ENCODE results near the gene SERPINA12.

The SERPINA12 gene

GRCh38 chr14:94501588-94502516, 7.4 kb downstream of the SERPINA12 start:
- no peaks in the 10 kb centered on the region for H3K4me1 ChIP-seq (ENCODE audit: control insufficient read depth, insufficient read depth, low read length)
- peaks cover 1% of the 10 kb centered on the region for H3K36me3 ChIP-seq (ENCODE audit: control insufficient read depth, insufficient read depth, low read length)
- no peak overlapping the region for H3K9ac ChIP-seq (ENCODE audit: low read length)
- H3K27me3 ChIP-seq (ENCODE audit: control insufficient read depth, insufficient read depth, low read length) = no peaks in the 10 kb centered on the region
- H3K27ac ChIP-seq (ENCODE audit: low read depth, low read length) = no peak overlapping the region
- no peak overlapping the region for H3K4me3 ChIP-seq (ENCODE audit: low read length)

GRCh38 chr14:94500264-94500663, 9.0 kb downstream of the SERPINA12 start:
- Histone ChIP-seq H3K27me3 (ENCODE audit: control insufficient read depth, insufficient read depth, low read length) (no peaks in the 10 kb centered on the region), H3K4me1 (ENCODE audit: control insufficient read depth, insufficient read depth, low read length) (no peaks in the 10 kb centered on the region), H3K27ac (ENCODE audit: low read depth, low read length) (no peak overlapping the region), H3K4me3 (ENCODE audit: low read length) (no peak overlapping the region), H3K9ac (ENCODE audit: low read length) (no peak overlapping the region), H3K36me3 (ENCODE audit: control insufficient read depth, insufficient read depth, low read length) (no peaks in the 10 kb centered on the region)

GRCh38 chr14:94499673-94500072, 9.6 kb downstream of the SERPINA12 start:
- Histone ChIP-seq H3K36me3 (ENCODE audit: control insufficient read depth, insufficient read depth, low read length) (no peaks in the 10 kb centered on the region), H3K9ac (ENCODE audit: low read length) (no peak overlapping the region), H3K4me1 (ENCODE audit: control insufficient read depth, insufficient read depth, low read length) (no peaks in the 10 kb centered on the region), H3K4me3 (ENCODE audit: low read length) (no peak overlapping the region), H3K27ac (ENCODE audit: low read depth, low read length) (no peak overlapping the region), H3K27me3 (ENCODE audit: control insufficient read depth, insufficient read depth, low read length) (no peaks in the 10 kb centered on the region)

- H3K36me3 ChIP-seq (ENCODE audit: control insufficient read depth, insufficient read depth, low read length) = no peaks in the 10 kb centered on the region
Measured at GRCh38 chr14:94498215-94498614, 11.1 kb downstream of the SERPINA12 start.

GRCh38 chr14:94494085-94494484, 15.2 kb downstream of the SERPINA12 start:
- no peak overlapping the region for H3K4me3 ChIP-seq (ENCODE audit: low read length)
- H3K36me3 ChIP-seq (ENCODE audit: control insufficient read depth, insufficient read depth, low read length) = no peaks in the 10 kb centered on the region
- H3K27me3 ChIP-seq (ENCODE audit: control insufficient read depth, insufficient read depth, low read length) = no peaks in the 10 kb centered on the region
- no peak overlapping the region for H3K9ac ChIP-seq (ENCODE audit: low read length)
- no peak overlapping the region for H3K27ac ChIP-seq (ENCODE audit: low read depth, low read length)
- no peaks in the 10 kb centered on the region for H3K4me1 ChIP-seq (ENCODE audit: control insufficient read depth, insufficient read depth, low read length)

More at GRCh38 chr14:94498215-94498614, 11.1 kb downstream of the SERPINA12 start:
- no peak overlapping the region for H3K27ac ChIP-seq (ENCODE audit: low read depth, low read length)
- no peak overlapping the region for H3K9ac ChIP-seq (ENCODE audit: low read length)
- H3K27me3 ChIP-seq (ENCODE audit: control insufficient read depth, insufficient read depth, low read length) = no peaks in the 10 kb centered on the region
- no peak overlapping the region for H3K4me3 ChIP-seq (ENCODE audit: low read length)
- H3K4me1 ChIP-seq (ENCODE audit: control insufficient read depth, insufficient read depth, low read length) = no peaks in the 10 kb centered on the region

- H3K4me1 ChIP-seq (ENCODE audit: control insufficient read depth, insufficient read depth, low read length) = no peaks in the 10 kb centered on the region
- no peaks in the 10 kb centered on the region for H3K27me3 ChIP-seq (ENCODE audit: control insufficient read depth, insufficient read depth, low read length)
- H3K4me3 ChIP-seq (ENCODE audit: low read length) = no peak overlapping the region
- H3K27ac ChIP-seq (ENCODE audit: low read depth, low read length) = no peak overlapping the region
- no peaks in the 10 kb centered on the region for H3K36me3 ChIP-seq (ENCODE audit: control insufficient read depth, insufficient read depth, low read length)
- no peak overlapping the region for H3K9ac ChIP-seq (ENCODE audit: low read length)
Measured at GRCh38 chr14:94491511-94491910, 17.8 kb downstream of the SERPINA12 start.

- Histone ChIP-seq H3K9ac (ENCODE audit: low read length) (no peak overlapping the region), H3K4me3 (ENCODE audit: low read length) (no peak overlapping the region), H3K36me3 (ENCODE audit: control insufficient read depth, insufficient read depth, low read length) (no peaks in the 10 kb centered on the region), H3K27me3 (ENCODE audit: control insufficient read depth, insufficient read depth, low read length) (peaks cover 2% of the 10 kb centered on the region), H3K27ac (ENCODE audit: low read depth, low read length) (no peak overlapping the region), H3K4me1 (ENCODE audit: control insufficient read depth, insufficient read depth, low read length) (peaks cover 2% of the 10 kb centered on the region)
Measured at GRCh38 chr14:94489336-94489735, 19.9 kb downstream of the SERPINA12 start.

GRCh38 chr14:94486883-94487282, 22.4 kb downstream of the SERPINA12 start:
- Histone ChIP-seq H3K4me1 (ENCODE audit: control insufficient read depth, insufficient read depth, low read length) (peaks cover 2% of the 10 kb centered on the region), H3K9ac (ENCODE audit: low read length) (no peak overlapping the region), H3K27ac (ENCODE audit: low read depth, low read length) (no peak overlapping the region), H3K36me3 (ENCODE audit: control insufficient read depth, insufficient read depth, low read length) (no peaks in the 10 kb centered on the region), H3K27me3 (ENCODE audit: control insufficient read depth, insufficient read depth, low read length) (peaks cover 2% of the 10 kb centered on the region), H3K4me3 (ENCODE audit: low read length) (no peak overlapping the region)

- peaks cover 2% of the 10 kb centered on the region for H3K27me3 ChIP-seq (ENCODE audit: control insufficient read depth, insufficient read depth, low read length)
Measured at GRCh38 chr14:94485944-94486841, 23.1 kb downstream of the SERPINA12 start.

GRCh38 chr14:94484481-94484880, 24.8 kb downstream of the SERPINA12 start:
- Histone ChIP-seq H3K9ac (ENCODE audit: low read length) (no peak overlapping the region), H3K4me1 (ENCODE audit: control insufficient read depth, insufficient read depth, low read length) (peaks cover 2% of the 10 kb centered on the region), H3K4me3 (ENCODE audit: low read length) (no peak overlapping the region), H3K27me3 (ENCODE audit: control insufficient read depth, insufficient read depth, low read length) (peaks cover 2% of the 10 kb centered on the region), H3K36me3 (ENCODE audit: control insufficient read depth, insufficient read depth, low read length) (no peaks in the 10 kb centered on the region), H3K27ac (ENCODE audit: low read depth, low read length) (no peak overlapping the region)

More at GRCh38 chr14:94485944-94486841, 23.1 kb downstream of the SERPINA12 start:
- Histone ChIP-seq H3K27ac (ENCODE audit: low read depth, low read length) (no peak overlapping the region), H3K36me3 (ENCODE audit: control insufficient read depth, insufficient read depth, low read length) (no peaks in the 10 kb centered on the region), H3K4me3 (ENCODE audit: low read length) (peak overlapping the region; percentile 21), H3K4me1 (ENCODE audit: control insufficient read depth, insufficient read depth, low read length) (peaks cover 2% of the 10 kb centered on the region), H3K9ac (ENCODE audit: low read length) (no peak overlapping the region)

- H3K4me1 ChIP-seq (ENCODE audit: control insufficient read depth, insufficient read depth, low read length) = peaks cover 2% of the 10 kb centered on the region
- H3K9ac ChIP-seq (ENCODE audit: low read length) = no peak overlapping the region
- H3K4me3 ChIP-seq (ENCODE audit: low read length) = no peak overlapping the region
- no peaks in the 10 kb centered on the region for H3K36me3 ChIP-seq (ENCODE audit: control insufficient read depth, insufficient read depth, low read length)
- H3K27me3 ChIP-seq (ENCODE audit: control insufficient read depth, insufficient read depth, low read length) = peaks cover 2% of the 10 kb centered on the region
- H3K27ac ChIP-seq (ENCODE audit: low read depth, low read length) = no peak overlapping the region
Measured at GRCh38 chr14:94483729-94484275, 25.5 kb downstream of the SERPINA12 start.

- peaks cover 2% of the 10 kb centered on the region for H3K27me3 ChIP-seq (ENCODE audit: control insufficient read depth, insufficient read depth, low read length)
- peaks cover 2% of the 10 kb centered on the region for H3K4me1 ChIP-seq (ENCODE audit: control insufficient read depth, insufficient read depth, low read length)
- no peak overlapping the region for H3K27ac ChIP-seq (ENCODE audit: low read depth, low read length)
- H3K36me3 ChIP-seq (ENCODE audit: control insufficient read depth, insufficient read depth, low read length) = no peaks in the 10 kb centered on the region
- H3K9ac ChIP-seq (ENCODE audit: low read length) = no peak overlapping the region
- no peak overlapping the region for H3K4me3 ChIP-seq (ENCODE audit: low read length)
Measured at GRCh38 chr14:94483071-94483451, 26.2 kb downstream of the SERPINA12 start.
